ENCODE measurements around the gene ZBTB46.
"Not testable (repeated sequence)": the region's sequence is repeated elsewhere in the genome, so short reads cannot be mapped to it uniquely, and the experiment has no call there.

Gene ZBTB46

DNA sequence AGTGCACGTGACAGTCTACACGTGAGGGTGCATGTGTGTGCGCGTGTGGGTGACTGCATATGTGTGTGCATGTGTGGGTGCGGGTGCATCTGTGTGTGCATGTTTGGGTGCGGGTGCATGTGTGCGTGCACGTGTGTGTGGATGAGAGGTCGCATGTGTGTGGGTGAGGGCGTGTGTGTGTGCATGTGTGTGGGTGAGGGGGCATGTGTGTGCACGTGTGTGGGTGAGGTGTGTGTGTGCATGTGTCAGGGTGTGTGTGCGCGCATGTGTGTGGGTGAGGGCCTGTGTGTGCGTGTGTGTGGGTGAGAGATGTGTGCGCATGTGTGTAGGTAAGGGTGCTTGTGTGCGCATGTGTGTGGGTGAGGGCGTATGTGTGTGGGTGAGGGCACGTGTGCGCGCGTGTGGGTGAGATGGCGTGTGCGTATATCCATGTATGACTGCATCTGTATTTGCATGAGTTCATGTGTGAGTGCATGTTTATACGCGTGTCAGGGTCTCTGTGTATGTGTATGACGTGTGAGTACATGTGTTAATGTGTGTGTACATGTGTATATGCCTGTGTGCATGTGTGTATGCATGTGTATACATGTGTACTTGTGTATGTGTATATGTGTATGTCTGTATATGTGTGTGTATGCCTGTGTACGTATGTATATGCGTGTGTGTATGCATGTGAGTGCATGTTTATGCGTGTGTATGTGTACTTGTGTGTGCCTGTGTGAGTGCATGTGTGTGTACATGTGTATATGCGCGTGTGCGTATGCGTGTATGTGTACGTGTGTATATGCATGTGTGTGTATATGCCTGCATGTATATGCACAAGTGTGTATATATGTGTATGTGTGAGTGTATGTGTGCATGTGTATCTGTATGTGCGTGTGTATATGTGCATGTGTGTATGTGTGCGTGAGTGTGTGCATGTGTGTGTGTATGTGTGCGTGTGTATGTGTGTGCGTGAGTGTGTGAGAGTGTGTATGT is 98.7 kb downstream of the ZBTB46 start:
- no peak for DNase-seq

DNA sequence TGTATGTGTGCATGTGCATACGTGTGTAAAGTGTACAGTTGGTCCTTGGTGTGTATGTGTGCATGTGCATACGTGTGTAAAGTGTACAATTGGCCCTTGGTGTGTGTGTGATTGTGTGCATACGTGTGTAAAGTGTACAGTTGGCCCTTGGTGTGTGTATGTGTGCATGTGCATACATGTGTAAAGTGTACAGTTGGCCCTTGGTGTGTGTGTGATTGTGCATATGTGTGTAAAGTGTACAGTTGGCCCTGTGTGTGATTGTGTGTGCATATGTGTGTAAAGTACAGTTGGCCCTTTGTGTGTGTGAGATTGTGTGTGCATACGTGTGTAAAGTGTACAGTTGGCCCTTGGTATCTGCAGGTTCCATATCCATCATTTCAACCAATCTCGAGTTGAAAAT is 99.7 kb downstream of the ZBTB46 start:
- no peak for DNase-seq

- DNase-seq: not testable (repeated sequence)
Observed at GRCh38 chr20:63730189-63730733, 100.8 kb downstream of the ZBTB46 start.

DNA sequence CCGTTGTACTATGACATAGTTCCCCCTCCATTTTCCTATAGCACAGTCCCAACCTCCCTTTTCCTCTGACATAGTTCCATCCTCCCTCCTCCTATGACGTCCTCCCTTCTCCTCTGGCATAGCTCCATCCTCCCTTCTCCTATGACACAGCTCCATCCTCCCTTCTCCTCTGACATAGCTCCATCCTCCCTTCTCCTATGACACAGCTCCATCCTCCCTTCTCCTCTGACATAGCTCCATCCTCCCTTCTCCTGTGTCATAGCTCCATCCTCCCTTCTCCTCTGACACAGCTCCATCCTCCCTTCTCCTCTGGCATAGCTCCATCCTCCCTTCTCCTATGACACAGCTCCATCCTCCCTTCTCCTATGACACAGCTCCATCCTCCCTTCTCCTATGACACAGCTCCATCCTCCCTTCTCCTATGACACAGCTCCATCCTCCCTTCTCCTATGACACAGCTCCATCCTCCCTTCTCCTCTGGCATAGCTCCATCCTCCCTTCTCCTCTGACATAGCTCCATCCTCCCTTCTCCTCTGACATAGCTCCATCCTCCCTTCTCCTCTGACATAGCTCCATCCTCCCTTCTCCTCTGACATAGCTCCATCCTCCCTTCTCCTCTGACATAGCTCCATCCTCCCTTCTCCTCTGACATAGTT is 108.0 kb downstream of the ZBTB46 start:
- DNase-seq: not testable (repeated sequence)

DNA sequence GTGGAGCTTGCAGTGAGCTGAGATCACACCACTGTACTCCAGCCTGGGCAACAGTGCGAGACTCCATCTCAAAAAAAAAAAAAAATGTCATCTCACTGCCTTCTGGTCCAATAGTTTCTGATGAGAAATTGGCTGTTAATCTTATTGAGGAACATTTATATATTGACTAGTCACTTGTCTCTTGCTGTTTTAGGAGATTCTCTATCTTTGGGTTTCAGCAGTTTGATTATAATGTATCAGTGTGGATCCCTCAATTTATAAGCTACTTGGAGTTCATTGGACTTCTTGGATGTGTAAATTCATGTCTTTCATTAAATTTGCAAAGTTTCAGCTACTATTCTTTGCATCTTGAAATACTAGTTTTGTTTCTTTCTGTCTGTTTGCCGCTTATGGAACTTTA is 112.1 kb downstream of the ZBTB46 start:
- no peak for DNase-seq

- DNase-seq: no peak
Observed at GRCh38 chr20:63714858-63715257, 116.2 kb downstream of the ZBTB46 start.

GRCh38 chr20:63712191-63712590 is 118.9 kb downstream of the ZBTB46 start:
- DNase-seq: no peak

- DNase-seq: no peak
Observed at GRCh38 chr20:63711085-63711645, 119.9 kb downstream of the ZBTB46 start.

DNA sequence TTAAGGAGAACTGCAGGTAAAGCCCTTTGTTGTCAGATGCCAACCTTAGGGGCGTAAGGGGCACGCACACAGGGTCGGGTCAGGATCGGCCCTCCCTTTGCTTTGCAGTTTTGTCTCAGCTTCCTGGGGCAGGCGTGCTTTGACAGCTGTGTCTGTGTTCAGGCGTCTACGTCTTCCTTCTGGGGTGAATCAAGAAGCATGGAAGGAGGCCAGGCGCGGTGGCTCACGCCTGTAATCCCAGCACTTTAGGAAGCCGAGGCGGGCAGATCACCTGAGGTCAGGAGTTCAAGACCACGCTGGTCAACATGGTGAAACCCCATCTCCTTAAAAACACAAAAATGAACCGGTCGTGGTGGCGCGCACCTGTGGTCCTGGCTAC is 121.9 kb downstream of the ZBTB46 start:
- no peak for DNase-seq

DNA sequence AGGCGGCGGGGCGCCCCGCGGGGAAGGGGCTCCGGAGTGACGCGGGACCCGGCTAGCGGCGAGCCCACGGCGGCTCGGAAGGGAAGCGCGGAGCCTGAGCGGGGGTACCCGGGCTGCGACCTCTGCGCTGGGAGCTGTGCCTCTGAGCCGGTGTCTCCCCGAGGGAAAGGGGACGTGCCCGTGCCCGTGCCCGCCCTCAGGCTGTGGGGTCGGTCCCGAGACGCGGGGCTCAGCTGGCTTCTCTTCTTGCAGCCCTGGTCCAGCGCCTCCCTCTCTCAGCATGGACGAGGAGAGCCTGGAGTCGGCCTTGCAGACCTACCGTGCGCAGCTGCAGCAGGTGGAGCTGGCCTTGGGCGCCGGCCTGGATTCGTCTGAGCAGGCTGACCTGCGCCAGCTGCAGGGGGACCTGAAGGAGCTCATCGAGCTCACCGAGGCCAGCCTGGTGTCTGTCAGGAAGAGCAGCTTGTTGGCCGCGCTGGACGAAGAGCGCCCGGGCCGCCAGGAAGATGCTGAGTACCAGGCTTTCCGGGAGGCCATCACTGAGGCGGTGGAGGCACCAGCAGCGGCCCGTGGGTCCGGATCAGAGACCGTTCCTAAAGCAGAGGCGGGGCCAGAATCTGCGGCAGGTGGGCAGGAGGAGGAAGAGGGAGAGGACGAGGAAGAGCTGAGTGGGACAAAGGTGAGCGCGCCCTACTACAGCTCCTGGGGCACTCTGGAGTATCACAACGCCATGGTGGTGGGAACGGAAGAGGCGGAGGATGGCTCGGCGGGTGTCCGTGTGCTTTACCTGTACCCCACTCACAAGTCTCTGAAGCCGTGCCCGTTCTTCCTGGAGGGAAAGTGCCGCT is 122.5 kb downstream of the ZBTB46 start:
- DNase-seq: peak; percentile 14

DNA sequence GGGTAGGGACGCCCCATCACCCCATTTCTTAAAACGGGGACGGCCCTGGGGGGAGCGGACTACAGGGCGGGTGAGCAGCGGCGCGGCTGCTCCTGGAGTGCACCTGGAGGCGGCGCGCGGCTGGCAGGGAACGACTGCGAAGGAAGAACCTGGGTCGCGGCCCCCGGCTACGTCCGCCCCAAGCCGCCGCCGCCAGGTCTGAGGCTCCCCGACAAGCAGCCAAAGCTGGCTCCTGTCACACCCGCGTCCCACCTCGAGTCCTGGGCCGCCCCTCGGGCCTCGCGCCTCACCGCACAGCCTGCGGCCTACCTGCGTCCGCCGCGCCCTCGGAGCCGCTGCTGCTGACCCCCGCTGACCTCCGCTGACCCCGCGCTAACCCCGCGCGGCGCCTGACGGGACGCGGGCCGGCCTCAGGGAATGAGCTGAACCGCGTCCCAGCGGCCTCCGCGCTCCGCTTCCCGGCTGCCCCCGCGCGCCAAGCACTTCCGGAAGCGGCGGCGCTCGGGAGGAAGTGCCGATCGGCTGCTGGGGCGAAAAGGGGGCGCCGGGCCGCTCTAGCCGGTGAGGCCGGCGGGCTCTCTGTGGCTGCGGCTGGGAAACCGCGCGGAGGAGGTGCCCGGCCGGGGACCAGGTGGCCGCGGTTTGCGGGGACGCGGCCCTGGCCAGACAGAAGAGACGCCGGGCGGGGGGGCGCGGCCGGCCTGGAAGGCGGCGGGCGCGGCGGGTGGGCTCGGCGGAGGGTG is 123.3 kb downstream of the ZBTB46 start, which contains the start of the genes ARFRP1 and ZGPAT:
ARFRP1 (minus strand) TSS at position 419 of the 743 bp plus-strand sequence. CDS start 885 bp downstream, outside the sequence.
ZGPAT (plus strand) TSS at position 482 of the 743 bp plus-strand sequence. CDS start 542 bp downstream, outside the sequence.
- DNase-seq: peak; percentile 88

- peak; percentile 73 for DNase-seq
Observed at GRCh38 chr20:63706852-63707557, 124.1 kb downstream of the ZBTB46 start.

DNA sequence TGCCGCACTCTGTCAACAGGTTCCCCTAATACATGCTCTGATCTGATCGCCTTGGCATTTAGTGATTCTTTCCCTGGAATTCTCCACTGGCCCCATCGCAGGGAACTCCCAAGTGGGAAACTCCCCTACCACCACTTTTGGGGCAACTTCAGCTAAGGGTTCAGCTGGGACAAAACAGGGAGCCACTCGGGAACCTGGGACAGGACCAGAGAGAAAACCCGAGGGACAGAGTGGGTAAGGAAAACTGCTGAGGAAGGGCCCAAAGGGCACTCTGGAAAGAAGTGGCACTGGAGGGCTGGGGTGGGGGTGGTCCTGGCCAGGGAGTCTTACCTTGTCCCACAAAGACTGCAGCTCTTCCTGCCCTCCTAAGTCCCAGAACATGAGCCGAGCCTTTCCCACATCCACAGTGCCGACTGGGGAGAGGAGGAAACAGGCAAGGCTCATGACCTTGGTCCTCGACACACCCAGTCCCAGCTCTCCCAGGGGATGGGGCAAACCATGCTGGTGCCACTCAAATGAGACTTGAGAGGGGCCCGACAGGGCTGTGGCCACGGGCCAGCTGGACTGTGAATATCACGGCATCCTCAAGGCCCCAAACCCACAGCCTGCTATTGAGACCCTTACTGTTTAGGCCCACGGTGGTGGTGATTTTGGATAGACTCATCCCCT is 124.9 kb downstream of the ZBTB46 start:
- no peak for DNase-seq

DNA sequence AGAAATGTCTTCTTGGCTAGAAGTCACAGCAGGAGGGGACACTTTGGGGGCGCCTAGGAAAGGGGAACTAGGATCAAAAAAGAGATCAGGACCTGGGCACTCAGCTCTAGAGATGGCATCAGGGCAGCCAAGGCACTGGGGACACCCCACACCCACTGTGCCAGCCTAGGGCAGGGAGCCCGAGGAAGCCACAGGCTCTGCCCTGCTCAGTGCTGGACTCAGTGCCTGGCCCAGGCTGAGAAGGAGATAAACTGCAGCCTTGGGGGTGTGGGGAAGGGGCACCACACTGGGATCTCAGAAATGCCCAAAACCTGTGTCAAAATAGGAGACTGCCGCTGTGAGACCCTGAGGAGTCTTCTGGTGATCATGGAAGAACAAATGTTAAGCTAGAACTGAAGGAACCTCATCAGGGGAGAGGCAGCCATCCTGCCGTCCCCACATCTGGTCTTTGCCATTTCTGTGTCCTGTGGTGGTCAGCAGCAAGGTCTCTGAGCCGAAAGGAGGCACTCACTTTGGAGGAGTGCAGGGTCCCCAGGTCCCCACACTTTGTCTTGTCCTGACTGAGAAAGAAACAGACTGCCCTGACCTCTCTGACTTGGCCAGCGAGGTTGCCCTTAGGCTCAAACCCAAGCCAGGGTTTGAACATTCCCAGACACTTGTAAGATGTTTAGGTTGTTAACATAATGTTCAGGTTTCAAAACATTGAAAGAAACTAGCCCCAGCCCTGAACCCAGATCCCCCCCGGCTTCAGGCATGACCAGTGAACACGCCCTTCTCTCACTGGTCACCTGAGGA is 125.6 kb downstream of the ZBTB46 start:
- no peak for DNase-seq

DNA sequence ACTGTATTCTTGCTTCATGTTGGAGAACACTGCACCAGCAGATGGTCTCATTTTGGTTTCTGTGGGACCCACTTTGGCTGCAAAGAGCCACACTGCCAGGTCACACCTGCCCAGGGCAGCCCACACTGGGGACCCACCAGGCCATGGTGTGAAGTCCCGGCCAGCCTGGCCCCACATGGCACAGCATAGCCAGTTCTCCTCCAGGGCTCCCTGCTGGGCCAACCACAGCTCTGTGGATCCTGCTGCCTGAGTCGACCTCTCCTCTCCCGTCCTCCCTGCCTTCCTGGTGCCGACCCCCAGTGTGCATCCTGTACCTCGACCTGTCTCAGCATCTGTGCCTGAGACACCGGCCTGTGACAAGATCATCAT is 126.3 kb downstream of the ZBTB46 start:
- no peak for DNase-seq

DNA sequence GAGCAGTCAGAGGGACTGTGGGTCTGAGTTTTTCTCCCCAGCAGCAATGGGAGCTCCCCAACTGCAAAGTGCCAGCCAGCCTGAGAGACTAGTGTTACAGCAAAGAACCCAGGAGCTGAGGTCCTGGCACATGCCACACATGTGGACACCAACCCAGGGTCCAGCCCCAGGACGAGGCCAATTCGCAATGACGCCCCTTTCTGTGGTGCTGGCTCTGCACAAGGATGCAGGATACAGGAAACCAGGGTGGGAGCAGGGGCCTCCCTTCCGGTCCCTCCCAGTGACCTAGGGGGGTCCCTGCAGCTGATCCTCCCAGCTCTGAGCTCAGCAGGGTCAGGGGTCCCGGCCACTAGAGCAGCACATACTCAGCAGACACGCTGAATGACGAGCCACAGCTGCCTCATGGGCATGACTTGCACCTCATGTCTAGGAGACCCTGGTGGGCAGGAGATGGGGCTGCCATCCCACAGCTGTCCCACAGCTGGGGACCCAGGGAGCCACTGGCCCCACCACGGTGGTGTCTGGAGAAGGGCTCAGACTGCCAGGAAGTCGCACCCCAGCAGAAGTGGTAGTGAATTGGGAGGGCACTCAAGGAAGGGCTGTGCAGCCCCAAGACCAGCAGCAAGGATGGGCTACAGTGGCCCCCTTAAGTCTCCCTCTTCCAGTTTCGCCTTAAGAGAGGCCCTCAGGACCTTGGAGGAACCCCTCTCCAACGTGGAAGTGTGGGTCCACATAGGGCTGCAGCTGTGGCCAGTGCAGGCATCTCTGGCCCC is 126.9 kb downstream of the ZBTB46 start:
- DNase-seq: no peak

- no peak for DNase-seq
Observed at GRCh38 chr20:63703471-63703975, 127.5 kb downstream of the ZBTB46 start.

DNA sequence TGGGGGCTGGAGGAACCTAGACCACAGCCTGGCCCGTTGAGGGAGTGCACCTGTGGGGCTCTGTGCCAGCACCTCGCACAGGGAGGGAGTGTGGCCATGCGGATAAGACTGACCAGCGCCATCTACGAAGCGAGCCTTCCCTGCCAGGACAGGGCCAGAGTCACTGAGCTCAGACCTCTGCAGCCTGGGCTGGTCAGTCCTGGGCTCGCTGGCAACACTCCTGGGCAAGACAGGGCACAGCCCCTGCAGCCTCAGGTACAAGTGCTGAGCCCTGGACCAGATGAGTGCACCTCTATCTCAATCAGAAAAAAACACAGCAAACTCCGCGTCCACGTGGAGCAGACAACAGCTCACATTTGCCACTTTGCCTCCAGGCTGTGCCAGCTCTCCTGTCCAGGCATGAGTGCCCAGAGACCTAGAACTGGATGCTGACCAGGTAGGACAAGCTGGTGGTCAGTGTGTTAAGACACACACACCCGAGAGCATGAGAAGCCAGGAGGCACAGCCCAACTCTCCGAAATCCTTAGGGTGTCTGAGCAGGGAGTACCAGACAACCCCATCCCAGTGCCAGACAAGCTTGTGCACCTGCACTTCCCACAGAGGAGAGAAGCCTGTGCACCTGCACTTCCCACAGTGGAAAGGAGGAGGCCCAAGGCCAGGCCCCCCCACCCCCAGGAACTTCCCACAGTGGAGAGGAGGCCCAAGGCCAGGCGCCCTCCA is 128.2 kb downstream of the ZBTB46 start:
- no peak for DNase-seq

Data from activated naive CD4-positive, alpha-beta T cell treated with anti-CD3 and anti-CD28 coated beads, Interleukin-2, amount 50 U/mL, for 16 hours (primary cell).